ENCODE data around the gene FILIP1L.

Gene FILIP1L

GRCh38 chr3:100029689-100030088, 84.6 kb downstream of the FILIP1L start:
- TF ChIP-seq CTCF (conservative IDR thresholded peaks at IDR 0.05; ENCODE audit: low read depth, low read length) = no peak
- no peak overlapping the region for H3K4me3 ChIP-seq (ENCODE audit: low read length)
- no peak for DNase-seq (ENCODE audit: low read depth)

- H3K4me3 ChIP-seq (ENCODE audit: low read length) = no peak overlapping the region
- no peak for DNase-seq (ENCODE audit: low read depth)
- no peak for TF ChIP-seq CTCF (conservative IDR thresholded peaks at IDR 0.05; ENCODE audit: low read depth, low read length)
Observed at GRCh38 chr3:100029052-100029451, 85.2 kb downstream of the FILIP1L start.

- TF ChIP-seq CTCF (conservative IDR thresholded peaks at IDR 0.05; ENCODE audit: low read depth, low read length) = no peak
- H3K4me3 ChIP-seq (ENCODE audit: low read length) = no peak overlapping the region
- no peak for DNase-seq (ENCODE audit: low read depth)
Observed at GRCh38 chr3:100027321-100027720, 87.0 kb downstream of the FILIP1L start.

- TF ChIP-seq CTCF (conservative IDR thresholded peaks at IDR 0.05; ENCODE audit: low read depth, low read length) = no peak
- H3K4me3 ChIP-seq (ENCODE audit: low read length) = no peak overlapping the region
- no peak for DNase-seq (ENCODE audit: low read depth)
Observed at GRCh38 chr3:100024520-100025303, 89.6 kb downstream of the FILIP1L start.

- H3K4me3 ChIP-seq (ENCODE audit: low read length) = no peak overlapping the region
- no peak for TF ChIP-seq CTCF (conservative IDR thresholded peaks at IDR 0.05; ENCODE audit: low read depth, low read length)
- no peak for DNase-seq (ENCODE audit: low read depth)
Observed at GRCh38 chr3:100023595-100023994, 90.7 kb downstream of the FILIP1L start.

GRCh38 chr3:100023150-100023549, 91.2 kb downstream of the FILIP1L start:
- no peak for DNase-seq (ENCODE audit: low read depth)
- no peak for TF ChIP-seq CTCF (conservative IDR thresholded peaks at IDR 0.05; ENCODE audit: low read depth, low read length)
- no peak overlapping the region for H3K4me3 ChIP-seq (ENCODE audit: low read length)

- no peak for TF ChIP-seq CTCF (conservative IDR thresholded peaks at IDR 0.05; ENCODE audit: low read depth, low read length)
- no peak overlapping the region for H3K4me3 ChIP-seq (ENCODE audit: low read length)
- DNase-seq (ENCODE audit: low read depth) = no peak
Observed at GRCh38 chr3:100022506-100022905, 91.8 kb downstream of the FILIP1L start.

All from retinal pigment epithelial cell (primary cell).